Mesothelial cell of epicardium (in vitro differentiated cells): Measurements from ENCODE around the gene SLC25A33. TPM values are rescaled to one million over a fixed set of nuclear protein-coding genes. Genes with fewer than 3 reads are reported as not detected.
"Not testable (repeated sequence)": the region's sequence is repeated elsewhere in the genome, so short reads cannot be mapped to it uniquely, and the experiment has no call there.

Experiments
- DNase-seq, 2 experiments: peaks; one replicate each; pipeline ENCODE4 v3.0.0; 2021; ENCODE audit warnings: low spot score in 2 of 2; ENCODE audit not compliant: unreplicated experiment in 2 of 2
- H3K27ac Mint-ChIP-seq: 2 replicates; pipeline ENCODE4 v1.8.0; 2021; ENCODE audit warnings: mixed read lengths
- H3K27me3 Mint-ChIP-seq: 2 replicates; pipeline ENCODE4 v1.8.0; 2021; ENCODE audit warnings: low read depth, mixed read lengths
- H3K36me3 Mint-ChIP-seq: 2 replicates; pipeline ENCODE4 v1.8.0; 2021; ENCODE audit warnings: mixed read lengths
- H3K4me1 Mint-ChIP-seq: 2 replicates; pipeline ENCODE4 v1.8.0; 2021; ENCODE audit warnings: mixed read lengths
- H3K4me3 Mint-ChIP-seq: 2 replicates; pipeline ENCODE4 v1.8.0; 2021; ENCODE audit warnings: mild to moderate bottlenecking, moderate library complexity, mixed read lengths
- H3K9me3 Mint-ChIP-seq: 2 replicates; pipeline ENCODE4 v1.8.0; 2021; ENCODE audit warnings: mixed read lengths
- total RNA-seq: library from RNA; stranded (reverse); gene quantifications from 3 replicates; pipeline ENCODE4 v1.2.1, GENCODE V29; 2021
- TF ChIP-seq, protein P1 (sequence below): fragments of 200-600 bp; sonication (generic); IDR thresholded peaks from one replicate; pipeline ENCODE4 v1.5.0; 2021; ENCODE audit warnings: antibody characterized with exemption; ENCODE audit not compliant: unreplicated experiment

The SLC25A33 gene
- total RNA-seq, 1 donor from 2014 or later = 4.7 TPM

DNA sequence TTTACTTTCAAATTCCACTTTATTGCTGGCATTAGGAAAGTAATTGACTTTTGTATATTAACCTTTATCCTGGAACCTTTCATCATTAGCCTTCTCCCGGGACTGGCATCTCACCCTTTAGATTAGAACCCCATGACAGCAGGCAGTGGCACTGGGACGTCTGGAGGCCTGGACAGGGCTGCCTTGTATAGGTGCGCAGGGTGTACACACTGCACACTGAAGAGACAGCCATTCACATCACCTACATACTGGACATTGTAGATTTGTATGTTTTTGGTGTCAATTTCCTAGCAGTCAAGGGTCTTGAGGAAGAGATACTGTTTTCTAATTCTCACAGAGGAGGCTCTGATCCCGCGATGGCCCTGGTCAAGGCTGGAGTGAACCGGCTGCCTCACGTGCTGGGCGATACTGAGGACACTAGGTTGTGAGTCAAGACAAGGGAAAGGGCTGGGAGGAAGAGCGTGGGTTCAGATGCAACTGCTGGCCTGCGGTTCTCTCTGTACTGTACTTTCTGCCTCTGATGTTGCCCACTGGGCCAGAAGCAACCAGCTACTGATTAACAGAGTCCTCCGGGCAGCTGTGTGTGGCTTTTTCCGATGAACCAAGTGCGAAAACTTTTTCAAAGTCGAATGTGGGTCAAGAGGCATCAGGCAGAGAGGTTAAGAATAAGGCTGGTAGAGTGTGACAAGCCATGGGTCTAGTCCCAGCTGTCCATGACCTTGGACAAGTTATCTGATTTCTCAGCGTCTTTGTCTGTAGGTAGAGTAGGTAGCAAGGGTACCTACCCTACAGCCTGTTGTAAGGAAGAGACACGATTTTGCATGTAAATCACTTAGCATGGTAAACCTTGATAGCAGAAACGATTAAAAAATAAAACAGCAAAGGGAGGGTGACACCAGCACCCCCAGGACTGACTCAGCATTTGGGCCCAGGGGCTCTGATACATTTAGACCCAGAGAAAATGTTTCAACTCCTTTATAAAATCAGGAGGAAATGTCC lies 38.2 kb upstream of the SLC25A33 start:
- H3K27ac Mint-ChIP-seq = no peak overlapping the region
- H3K9me3 Mint-ChIP-seq = peaks cover 4% of the 10 kb centered on the region
- no peak for DNase-seq
- peaks cover 9% of the 10 kb centered on the region for H3K27me3 Mint-ChIP-seq
- H3K4me1 Mint-ChIP-seq = no peaks in the 10 kb centered on the region
- TF ChIP-seq, protein P1, sequence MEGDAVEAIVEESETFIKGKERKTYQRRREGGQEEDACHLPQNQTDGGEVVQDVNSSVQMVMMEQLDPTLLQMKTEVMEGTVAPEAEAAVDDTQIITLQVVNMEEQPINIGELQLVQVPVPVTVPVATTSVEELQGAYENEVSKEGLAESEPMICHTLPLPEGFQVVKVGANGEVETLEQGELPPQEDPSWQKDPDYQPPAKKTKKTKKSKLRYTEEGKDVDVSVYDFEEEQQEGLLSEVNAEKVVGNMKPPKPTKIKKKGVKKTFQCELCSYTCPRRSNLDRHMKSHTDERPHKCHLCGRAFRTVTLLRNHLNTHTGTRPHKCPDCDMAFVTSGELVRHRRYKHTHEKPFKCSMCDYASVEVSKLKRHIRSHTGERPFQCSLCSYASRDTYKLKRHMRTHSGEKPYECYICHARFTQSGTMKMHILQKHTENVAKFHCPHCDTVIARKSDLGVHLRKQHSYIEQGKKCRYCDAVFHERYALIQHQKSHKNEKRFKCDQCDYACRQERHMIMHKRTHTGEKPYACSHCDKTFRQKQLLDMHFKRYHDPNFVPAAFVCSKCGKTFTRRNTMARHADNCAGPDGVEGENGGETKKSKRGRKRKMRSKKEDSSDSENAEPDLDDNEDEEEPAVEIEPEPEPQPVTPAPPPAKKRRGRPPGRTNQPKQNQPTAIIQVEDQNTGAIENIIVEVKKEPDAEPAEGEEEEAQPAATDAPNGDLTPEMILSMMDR = no peak
- no peaks in the 10 kb centered on the region for H3K36me3 Mint-ChIP-seq
- no peak overlapping the region for H3K4me3 Mint-ChIP-seq

DNA sequence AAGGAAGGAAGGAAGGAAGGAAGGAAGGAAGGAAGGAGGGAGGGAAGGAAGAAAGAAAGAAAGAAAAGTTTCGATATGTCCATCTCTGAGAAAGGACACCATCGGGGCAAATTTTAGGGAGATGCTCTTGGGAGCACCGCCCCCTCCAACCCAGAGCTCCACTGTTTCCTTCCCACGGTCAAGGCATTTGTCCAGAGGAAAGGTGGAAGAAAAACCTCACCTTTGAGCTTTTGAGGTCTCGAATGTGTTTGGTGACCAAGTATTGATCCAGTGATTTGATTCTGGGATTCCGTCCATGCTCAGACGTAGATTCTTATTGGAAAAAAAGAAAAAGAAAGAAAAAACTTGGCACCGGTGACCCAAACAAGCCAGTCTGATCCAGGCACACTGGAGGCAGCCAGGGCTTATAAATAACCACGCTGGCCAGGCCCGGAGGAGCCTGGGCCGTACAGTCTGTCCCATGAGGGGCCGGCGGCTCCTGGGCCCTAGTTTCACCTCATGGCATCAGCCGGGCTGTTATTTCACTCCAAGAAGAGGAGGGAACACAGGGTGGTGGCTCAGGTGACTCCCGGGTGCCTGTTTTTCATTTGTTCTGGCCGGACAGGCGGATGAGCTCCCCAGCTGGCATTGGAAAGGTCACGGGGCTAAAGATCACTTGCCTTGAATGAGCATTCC lies 36.1 kb upstream of the SLC25A33 start:
- no peak overlapping the region for H3K4me3 Mint-ChIP-seq
- peaks cover 4% of the 10 kb centered on the region for H3K9me3 Mint-ChIP-seq
- no peak overlapping the region for H3K27ac Mint-ChIP-seq
- H3K36me3 Mint-ChIP-seq = no peaks in the 10 kb centered on the region
- H3K27me3 Mint-ChIP-seq = peaks cover under 1% of the 10 kb centered on the region
- no peaks in the 10 kb centered on the region for H3K4me1 Mint-ChIP-seq
- TF ChIP-seq, protein P1 = no peak
- no peak for DNase-seq

DNA sequence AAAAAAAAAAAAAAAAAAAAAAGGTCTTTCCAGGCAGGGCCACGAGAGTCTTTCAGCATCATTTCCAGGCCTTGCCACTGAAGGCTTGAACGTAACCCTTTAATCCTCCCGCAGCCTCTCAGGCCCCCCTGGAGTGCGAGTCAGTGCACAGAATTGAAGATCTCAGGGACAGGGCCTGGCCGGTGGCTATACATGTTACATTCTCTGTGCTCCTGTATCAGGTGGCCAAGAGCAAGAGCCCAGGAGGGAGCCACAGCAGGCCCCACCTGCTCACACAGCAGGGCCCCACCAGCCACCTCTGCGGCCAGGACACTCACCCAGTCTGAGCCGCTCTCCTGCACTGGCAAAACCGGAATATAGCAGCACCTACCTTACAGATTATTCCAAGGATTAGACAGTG lies 34.1 kb upstream of the SLC25A33 start:
- H3K4me1 Mint-ChIP-seq = no peaks in the 10 kb centered on the region
- H3K36me3 Mint-ChIP-seq = no peaks in the 10 kb centered on the region
- no peak overlapping the region for H3K4me3 Mint-ChIP-seq
- no peaks in the 10 kb centered on the region for H3K9me3 Mint-ChIP-seq
- no peak for DNase-seq
- no peak overlapping the region for H3K27ac Mint-ChIP-seq
- no peaks in the 10 kb centered on the region for H3K27me3 Mint-ChIP-seq
- TF ChIP-seq, protein P1 = no peak

DNA sequence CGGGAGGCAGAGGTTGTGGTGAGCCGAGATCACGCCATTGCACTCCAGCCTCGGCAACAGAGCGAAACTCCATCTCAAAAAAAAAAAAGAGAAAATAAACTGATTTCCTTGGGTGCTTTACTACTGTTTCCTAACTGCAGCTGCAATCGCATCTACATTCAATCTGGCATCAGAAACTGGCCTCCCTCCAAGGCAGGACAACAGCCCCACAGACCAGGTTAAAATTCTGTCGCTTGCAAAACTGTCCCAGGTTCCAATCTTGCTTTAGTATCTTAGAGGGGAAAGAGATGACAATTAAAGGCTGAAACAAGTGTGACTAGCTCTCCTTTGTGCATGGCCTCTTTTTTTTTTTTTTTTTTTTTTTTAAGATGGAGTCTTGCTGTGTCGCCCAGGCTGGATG lies 32.4 kb upstream of the SLC25A33 start:
- Mint-ChIP-seq H3K4me3 (no peak overlapping the region), H3K27ac (no peak overlapping the region), H3K4me1 (no peaks in the 10 kb centered on the region), H3K27me3 (no peaks in the 10 kb centered on the region), H3K9me3 (no peaks in the 10 kb centered on the region), H3K36me3 (no peaks in the 10 kb centered on the region)
- DNase-seq = no peak
- TF ChIP-seq, protein P1 = no peak

DNA sequence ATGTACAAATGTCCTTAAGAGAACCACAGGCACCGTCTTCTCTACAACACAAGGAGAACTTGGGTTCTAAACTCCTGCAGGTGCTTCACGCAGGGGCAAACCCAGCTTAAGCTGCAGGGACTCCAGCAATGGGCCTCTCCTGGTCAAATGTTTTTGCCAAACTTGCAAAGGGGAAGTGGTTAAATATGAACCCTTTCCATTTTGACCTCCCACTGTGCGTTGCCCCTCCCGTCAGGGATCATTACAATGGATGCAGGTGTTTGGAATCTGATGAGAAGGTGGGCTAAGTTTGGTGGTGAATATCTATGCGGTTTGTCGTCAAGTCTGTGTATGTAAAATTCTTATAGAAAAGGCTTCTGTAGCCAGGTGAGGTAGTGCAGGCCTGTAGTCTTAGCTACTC lies 29.1 kb upstream of the SLC25A33 start:
- H3K36me3 Mint-ChIP-seq = no peaks in the 10 kb centered on the region
- peaks cover 4% of the 10 kb centered on the region for H3K9me3 Mint-ChIP-seq
- TF ChIP-seq, protein P1 = no peak
- H3K4me1 Mint-ChIP-seq = no peaks in the 10 kb centered on the region
- H3K27me3 Mint-ChIP-seq = no peaks in the 10 kb centered on the region
- no peak for DNase-seq
- no peak overlapping the region for H3K27ac Mint-ChIP-seq
- no peak overlapping the region for H3K4me3 Mint-ChIP-seq

DNA sequence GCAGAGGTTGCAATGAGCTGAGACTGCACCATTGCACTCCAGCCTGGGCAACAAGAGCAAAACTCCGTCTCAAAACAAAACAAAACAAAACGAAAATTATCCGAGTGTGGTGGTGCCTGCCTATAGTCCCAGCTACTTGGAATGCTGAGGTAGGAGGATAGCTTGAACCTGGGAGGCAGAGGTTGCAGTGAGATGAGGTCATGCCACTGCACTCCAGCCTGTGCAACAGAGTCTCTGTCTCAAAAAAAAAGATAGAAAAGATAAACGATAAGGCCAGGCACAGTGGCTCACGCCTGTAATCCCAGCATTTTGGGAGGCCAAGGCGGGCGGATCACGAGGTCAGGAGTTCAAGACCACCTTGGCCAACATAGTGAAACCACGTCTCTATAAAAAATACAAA lies 23.7 kb upstream of the SLC25A33 start:
- not testable (repeated sequence) for H3K27me3 Mint-ChIP-seq, H3K9me3 Mint-ChIP-seq

More for the DNA sequence above, 23.7 kb upstream of the SLC25A33 start:
- DNase-seq, H3K27ac Mint-ChIP-seq, H3K4me3 Mint-ChIP-seq, H3K36me3 Mint-ChIP-seq, H3K4me1 Mint-ChIP-seq: not testable (repeated sequence)
